Left ventricle myocardium inferior (tissue), 1 donor: ENCODE results near the gene HMG20A. TPM values are rescaled to one million over a fixed set of nuclear protein-coding genes. Genes with fewer than 3 reads are reported as not detected.

ENCODE experiments used
- DNase-seq: peaks from one replicate; pipeline ENCODE4 v3.0.0-alpha.2; 2020
- H3K27ac ChIP-seq: fragments of 200-600 bp; replicated peaks from 2 replicates; pipeline ENCODE4 v1.8.0; 2021
- H3K27me3 ChIP-seq: fragments of 200-600 bp; 2 replicates; pipeline ENCODE4 v1.8.0; 2021; ENCODE audit warnings: low read depth
- H3K36me3 ChIP-seq: fragments of 200-600 bp; 2 replicates; pipeline ENCODE4 v1.8.0; 2021
- H3K4me1 ChIP-seq: fragments of 200-600 bp; 2 replicates; pipeline ENCODE4 v1.8.0; 2021
- H3K4me3 ChIP-seq: fragments of 200-600 bp; 2 replicates; pipeline ENCODE4 v1.8.0; 2021; ENCODE audit warnings: mild to moderate bottlenecking, moderate library complexity
- H3K9me3 ChIP-seq: fragments of 200-600 bp; replicated peaks from 2 replicates; pipeline ENCODE4 v1.8.0; 2021
- intact Hi-C: fragments of 100-400 bp; cut with micrococcal nuclease; formaldehyde crosslinking; loops from one replicate; pipeline ENCODE4 v1.11.0; 2022
- total RNA-seq: library from RNA; stranded (reverse); fragmentation: NEBNext Ultra II Directional; extraction: Animal tissue kit (Norgen Biotek cat#: 25700); gene quantifications from one replicate; pipeline ENCODE4 v1.2.1, GENCODE V29; 2021
- TF ChIP-seq, protein P1 (sequence below): fragments of 200-600 bp; IDR thresholded peaks from 2 replicates; pipeline ENCODE4 v1.8.0; 2021; ENCODE audit warnings: antibody characterized with exemption, mild to moderate bottlenecking, borderline replicate concordance
- donor health status: DM: no; HTN: yes; CAD: no; lungs with severe emphysema.

The HMG20A gene
- total RNA-seq, 1 donor from 2014 or later, result 30.5 TPM

DNA sequence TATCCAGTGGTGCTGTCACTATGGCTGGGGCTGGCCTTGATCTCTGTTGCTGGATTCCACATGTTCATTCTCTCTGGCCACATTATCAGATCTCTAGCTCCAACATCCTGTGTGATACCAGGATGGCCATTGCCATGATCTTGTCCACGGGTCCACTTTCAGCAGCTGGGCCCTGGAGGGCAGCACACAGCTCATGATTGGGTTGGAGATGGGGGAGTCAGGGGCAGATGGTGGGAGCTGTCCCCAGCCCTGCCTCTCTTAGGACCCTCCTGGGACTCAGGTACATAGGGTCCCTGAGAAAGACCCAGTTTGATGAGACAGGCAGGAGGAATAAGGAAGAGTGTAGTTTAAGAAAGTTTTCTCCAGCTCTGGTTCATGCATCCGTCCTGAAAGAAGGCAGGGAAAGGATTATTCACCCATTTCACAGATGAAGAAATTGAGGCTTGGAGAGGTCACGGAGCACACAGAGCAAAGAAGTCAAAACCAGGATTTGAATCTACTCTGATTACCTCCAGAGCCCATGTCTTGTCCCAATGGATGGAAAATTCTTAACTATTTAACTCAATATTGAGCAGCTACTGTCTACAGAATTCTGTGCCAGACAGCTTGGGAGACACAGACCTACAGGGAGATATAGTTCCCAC, 111.5 kb downstream of the HMG20A start:
- intact Hi-C loops, result no loop called here
- no peaks in the 10 kb centered on the region for H3K27me3 ChIP-seq
- DNase-seq, result no peak
- TF ChIP-seq, protein P1, sequence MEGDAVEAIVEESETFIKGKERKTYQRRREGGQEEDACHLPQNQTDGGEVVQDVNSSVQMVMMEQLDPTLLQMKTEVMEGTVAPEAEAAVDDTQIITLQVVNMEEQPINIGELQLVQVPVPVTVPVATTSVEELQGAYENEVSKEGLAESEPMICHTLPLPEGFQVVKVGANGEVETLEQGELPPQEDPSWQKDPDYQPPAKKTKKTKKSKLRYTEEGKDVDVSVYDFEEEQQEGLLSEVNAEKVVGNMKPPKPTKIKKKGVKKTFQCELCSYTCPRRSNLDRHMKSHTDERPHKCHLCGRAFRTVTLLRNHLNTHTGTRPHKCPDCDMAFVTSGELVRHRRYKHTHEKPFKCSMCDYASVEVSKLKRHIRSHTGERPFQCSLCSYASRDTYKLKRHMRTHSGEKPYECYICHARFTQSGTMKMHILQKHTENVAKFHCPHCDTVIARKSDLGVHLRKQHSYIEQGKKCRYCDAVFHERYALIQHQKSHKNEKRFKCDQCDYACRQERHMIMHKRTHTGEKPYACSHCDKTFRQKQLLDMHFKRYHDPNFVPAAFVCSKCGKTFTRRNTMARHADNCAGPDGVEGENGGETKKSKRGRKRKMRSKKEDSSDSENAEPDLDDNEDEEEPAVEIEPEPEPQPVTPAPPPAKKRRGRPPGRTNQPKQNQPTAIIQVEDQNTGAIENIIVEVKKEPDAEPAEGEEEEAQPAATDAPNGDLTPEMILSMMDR, result no peak
- no peak overlapping the region for H3K4me3 ChIP-seq
- H3K4me1 ChIP-seq, result peaks cover 26% of the 10 kb centered on the region
- H3K36me3 ChIP-seq, result no peaks in the 10 kb centered on the region
- H3K9me3 ChIP-seq, result no peaks in the 10 kb centered on the region
- H3K27ac ChIP-seq, result no peak overlapping the region

DNA sequence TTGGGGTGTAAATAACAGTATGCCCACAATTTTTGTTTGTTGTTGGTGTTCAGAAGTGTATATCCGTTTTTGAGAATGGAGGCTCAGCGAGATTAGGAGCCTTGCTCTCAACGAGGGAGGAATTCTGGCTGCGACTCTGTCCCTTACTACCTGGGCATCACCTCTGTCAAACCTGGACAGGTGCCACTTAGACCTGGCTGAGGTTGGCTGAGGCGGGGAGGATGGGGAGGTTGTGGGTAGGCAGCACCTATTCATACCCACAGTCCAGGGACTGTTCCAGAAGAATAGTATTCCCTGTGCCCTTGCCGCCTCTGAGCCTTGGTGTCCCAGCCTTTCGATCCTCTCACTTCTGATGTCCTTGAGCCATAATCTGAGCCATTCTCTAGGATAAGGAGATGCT, 112.2 kb downstream of the HMG20A start:
- H3K27me3 ChIP-seq, result no peaks in the 10 kb centered on the region
- no peak overlapping the region for H3K27ac ChIP-seq
- intact Hi-C loops, result no loop called here
- H3K4me1 ChIP-seq, result peaks cover 24% of the 10 kb centered on the region
- H3K9me3 ChIP-seq, result no peaks in the 10 kb centered on the region
- TF ChIP-seq, protein P1, result no peak
- H3K4me3 ChIP-seq, result no peak overlapping the region
- no peak for DNase-seq
- H3K36me3 ChIP-seq, result no peaks in the 10 kb centered on the region

DNA sequence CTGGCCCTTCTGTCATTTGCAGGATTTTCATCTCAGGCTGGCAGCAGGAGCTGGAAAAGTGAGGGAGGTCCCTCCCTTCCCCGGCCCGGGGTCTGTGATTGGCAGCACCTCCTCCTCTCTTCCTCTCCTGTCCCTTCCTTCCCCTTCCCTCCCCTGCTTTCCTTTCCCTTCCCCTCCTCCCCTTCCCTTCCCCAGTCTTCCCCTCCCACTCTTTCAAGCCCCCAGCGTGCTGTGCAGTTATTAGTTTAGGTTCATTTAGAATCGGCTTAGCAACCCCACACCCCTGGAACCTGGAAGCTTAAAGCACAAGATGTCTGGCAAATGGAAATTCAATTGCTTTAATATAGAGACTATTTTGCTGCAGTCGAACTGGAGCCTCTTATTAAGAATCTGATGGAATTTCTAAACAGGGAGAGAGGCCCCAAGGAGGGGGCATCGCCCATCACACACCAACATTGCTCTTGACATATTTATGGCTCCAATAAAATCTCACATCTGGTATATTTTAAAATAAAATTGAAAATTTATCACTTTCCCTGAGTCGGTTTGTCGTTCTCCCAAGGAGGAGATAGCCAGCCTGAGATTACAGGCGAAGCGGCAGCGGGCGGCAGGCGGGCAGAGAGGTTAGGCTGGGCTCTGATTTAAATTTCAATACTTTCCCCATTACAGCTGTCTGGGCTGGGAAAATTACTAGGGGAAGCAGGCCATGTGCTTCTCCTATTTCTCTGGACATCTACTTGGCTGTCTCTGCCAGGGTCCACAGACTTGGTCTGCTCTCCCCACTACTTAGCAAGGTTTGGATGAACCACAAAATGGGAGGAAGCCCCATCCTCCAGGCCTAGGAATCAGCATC, 113.1 kb downstream of the HMG20A start:
- H3K4me3 ChIP-seq, result no peak overlapping the region
- TF ChIP-seq, protein P1, result no peak
- H3K27ac ChIP-seq, result no peak overlapping the region
- no peaks in the 10 kb centered on the region for H3K36me3 ChIP-seq
- no peaks in the 10 kb centered on the region for H3K9me3 ChIP-seq
- H3K4me1 ChIP-seq, result peaks cover 24% of the 10 kb centered on the region
- no peak for DNase-seq
- intact Hi-C loops, result no loop called here
- no peaks in the 10 kb centered on the region for H3K27me3 ChIP-seq

Other genes with a start within 250 kb of the HMG20A start
- 75.2 TPM for gene PEAK1, start 784 bp upstream of the HMG20A start, total RNA-seq
- 0.96 TPM for gene LINGO1, start 212.0 kb downstream of the HMG20A start, total RNA-seq